ENCODE measurements around the gene BNC2. TPM values are rescaled to one million over a fixed set of nuclear protein-coding genes. Genes with fewer than 3 reads are reported as not detected.

The BNC2 gene
- total and polyA plus RNA-seq, 2 of the 13 experiments (the other 11 are each of a cell fraction or from before 2014, with no cell fraction given) = not detected

- TF ChIP-seq SCMH1 (CRISPR knock-in tag; IDR thresholded peaks at IDR 0.05; ENCODE audit: borderline replicate concordance) = no peak
- TF ChIP-seq PHF21A (CRISPR knock-in tag; IDR thresholded peaks at IDR 0.05) = no peak
- no peak for TF ChIP-seq FUBP1 (CRISPR knock-in tag; IDR thresholded peaks at IDR 0.05; ENCODE audit: borderline replicate concordance)
- no peak for TF ChIP-seq MIER3 (CRISPR knock-in tag; IDR thresholded peaks at IDR 0.05; ENCODE audit: borderline replicate concordance)
- no peak for TF ChIP-seq CC2D1A (CRISPR knock-in tag; IDR thresholded peaks at IDR 0.05)
- no peak for TF ChIP-seq HOXA5 (CRISPR knock-in tag; IDR thresholded peaks at IDR 0.05)
- TF ChIP-seq JUN (CRISPR knock-in tag; IDR thresholded peaks at IDR 0.05) = no peak
These were observed 76.4 kb downstream of the BNC2 start (continued) for GRCh38 chr9:16794103-16794502.

- WGBS (ENCODE audit: low lambda C conversion rate) = 33% methylated on average over 6 of the region's 6 CpGs
- no peak for FAIRE-seq
- no peaks in the 10 kb centered on the region for H4K20me1 ChIP-seq (ENCODE audit: insufficient read depth, low read length)
- H3K9ac ChIP-seq (ENCODE audit: insufficient read depth, low read depth, low read length) = no peak overlapping the region
- no peak overlapping the region for H3K27ac ChIP-seq (ENCODE audit: extremely low read length, insufficient read depth, low read length)
- H3K4me2 ChIP-seq (ENCODE audit: low read depth, low read length) = no peak overlapping the region
- intact Hi-C loops (cut with micrococcal nuclease; ENCODE audit: unreplicated experiment) = no loop called here
- BruUV-seq (replicated peaks) = no TSS peak
- no peaks in the 10 kb centered on the region for H3K27me3 ChIP-seq (ENCODE audit: control insufficient read depth in 1 of 2, insufficient read depth in 2 of 2, low read length in 2 of 2)
- no peaks in the 10 kb centered on the region for H3K36me3 ChIP-seq (replicated peaks in 1 of 2; ENCODE audit: control insufficient read depth in 1 of 2, insufficient read depth in 2 of 2, low read length in 2 of 2)
- H3K79me2 ChIP-seq (ENCODE audit: insufficient read depth, low read length) = no peaks in the 10 kb centered on the region
- no peak for DNase-seq (ENCODE audit: low spot score)
- no peak for ATAC-seq
- no peak overlapping the region for H3K4me3 ChIP-seq (replicated peaks in 1 of 3; ENCODE audit: insufficient read depth in 1 of 3, low read depth in 2 of 3, low read length in 3 of 3)
- no peak overlapping the region for H2AFZ ChIP-seq (ENCODE audit: low read length)
- in situ Hi-C loops (cut with HindIII; ENCODE audit: extremely low pct_ligation_motif_present, low pct_unique_long_range_greater_than_20kb) = no loop called here
- TF ChIP-seq ZNF557 (CRISPR knock-in tag; IDR thresholded peaks at IDR 0.05) (no peak), SCMH1 (CRISPR knock-in tag; IDR thresholded peaks at IDR 0.05; ENCODE audit: borderline replicate concordance) (no peak), IRF9 (CRISPR knock-in tag; IDR thresholded peaks at IDR 0.05; ENCODE audit: borderline replicate concordance) (no peak), ONECUT2 (CRISPR knock-in tag; IDR thresholded peaks at IDR 0.05) (no peak), SSRP1 (CRISPR knock-in tag; IDR thresholded peaks at IDR 0.05) (no peak), ZNF629 (CRISPR knock-in tag; conservative IDR thresholded peaks at IDR 0.05) (no peak), ZNF546 (CRISPR knock-in tag; conservative IDR thresholded peaks at IDR 0.05) (no peak), ZSCAN12 (CRISPR knock-in tag; IDR thresholded peaks at IDR 0.05) (no peak)
- H3K9me3 ChIP-seq (ENCODE audit: low read length) = no peaks in the 10 kb centered on the region
- ChIA-PET CTCF (ENCODE audit: low intra/inter-chr PET ratio, low total read pairs) (no interaction called here), POLR2A (no interaction called here)
- H3K4me1 ChIP-seq (ENCODE audit: insufficient read depth, low read length) = no peaks in the 10 kb centered on the region
These were observed 82.7 kb downstream of the BNC2 start for GRCh38 chr9:16787724-16788123.
